H1 (cell line): Measurements from ENCODE around the gene TBC1D9B. TPM values are rescaled to one million over a fixed set of nuclear protein-coding genes. Genes with fewer than 3 reads are reported as not detected.
A peak's percentile ranks its signal among the peaks of the same experiment; 100 is the strongest.

ENCODE experiments used
- CTCF ChIA-PET: fragments of 300-600 bp; sonication (Branson Sonifier 250); formaldehyde crosslinking; loops from one replicate; lab custom pipeline; 2021; ENCODE audit not compliant: partially characterized antibody; lab: Charles Lee
- POLR2A ChIA-PET: fragments of 300-600 bp; sonication (Branson Sonifier 250); formaldehyde crosslinking; loops from one replicate; lab custom pipeline; 2021; ENCODE audit warnings: inconsistent platforms; ENCODE audit not compliant: partially characterized antibody; lab: Charles Lee
- DNase-seq, 2 experiments: peaks; one replicate each; pipeline versions ENCODE4 v3.0.0 to v3.0.0-alpha.2; 2010 to 2022; ENCODE audit warnings: low spot score in 2 of 2, low read depth in 1 of 2, mixed read lengths in 1 of 2
- FAIRE-seq: peaks from 2 replicates; lab custom pipeline; 2011; peaks lifted over from hg19 to GRCh38; lab: Jason Lieb, UNC
- H2AFZ ChIP-seq: 2 replicates; pipeline ENCODE4 v1.8.1; 2012; ENCODE audit warnings: low read length, inconsistent platforms
- H2AK5ac ChIP-seq: 2 replicates; pipeline ENCODE4 v1.6.1; 2013; ENCODE audit warnings: low read depth, low read length
- H2BK120ac ChIP-seq: replicated peaks from 2 replicates; pipeline ENCODE3; 2013; ENCODE audit warnings: low read depth, low read length, inconsistent platforms
- H2BK12ac ChIP-seq: 2 replicates; pipeline ENCODE4 v1.6.1; 2013; ENCODE audit warnings: low read depth, low read length
- H2BK15ac ChIP-seq: 2 replicates; pipeline ENCODE4 v1.6.1; 2013; ENCODE audit warnings: low read length
- H2BK20ac ChIP-seq: 2 replicates; pipeline ENCODE4 v1.6.1; 2013; ENCODE audit warnings: low read length
- H2BK5ac ChIP-seq: 2 replicates; pipeline ENCODE4 v1.6.1; 2013; ENCODE audit warnings: low read depth, low read length
- H3K14ac ChIP-seq: 2 replicates; pipeline ENCODE4 v1.6.1; 2013; ENCODE audit warnings: inconsistent platforms; ENCODE audit not compliant: insufficient read length
- H3K18ac ChIP-seq: 2 replicates; pipeline ENCODE4 v1.6.1; 2013; ENCODE audit warnings: low read length; ENCODE audit errors: extremely low read depth
- H3K23ac ChIP-seq: 2 replicates; pipeline ENCODE4 v1.6.1; 2013; ENCODE audit warnings: inconsistent platforms; ENCODE audit not compliant: insufficient read length
- H3K23me2 ChIP-seq: 2 replicates; pipeline ENCODE4 v1.6.1; 2013; ENCODE audit warnings: low read depth, low read length
- H3K27ac ChIP-seq: 2 replicates; pipeline ENCODE4 v1.6.1; 2011; ENCODE audit warnings: low read depth, low read length, inconsistent platforms
- H3K27me3 ChIP-seq, 4 experiments: replicated peaks in 1 of 4; 1 replicate in 1 of 4; 2 replicates in 3 of 4; pipeline versions ENCODE4 v1.6.1 to v1.8.1; 2011 to 2013; ENCODE audit warnings: low read length in 3 of 4, mild to moderate bottlenecking in 3 of 4, inconsistent platforms in 2 of 4, mixed read lengths in 2 of 4, moderate library complexity in 1 of 4; ENCODE audit not compliant: control insufficient read depth in 3 of 4, insufficient read depth in 3 of 4; ENCODE audit errors: extremely low read depth in 1 of 4
- H3K36me3 ChIP-seq, 4 experiments: 2 replicates each; pipeline versions ENCODE4 v1.6.1 to v1.8.1; 2011 to 2013; ENCODE audit warnings: mild to moderate bottlenecking in 4 of 4, low read length in 3 of 4, moderate library complexity in 2 of 4, control low read depth in 1 of 4, inconsistent platforms in 1 of 4; ENCODE audit not compliant: insufficient read depth in 4 of 4, control insufficient read depth in 2 of 4
- H3K4ac ChIP-seq: replicated peaks from 2 replicates; pipeline ENCODE3; 2013; ENCODE audit warnings: low read length, low read depth, mixed read lengths, inconsistent platforms; ENCODE audit not compliant: insufficient read length
- H3K4me1 ChIP-seq, 4 experiments: replicated peaks in 1 of 4; 1 replicate in 1 of 4; 2 replicates in 3 of 4; pipeline versions ENCODE4 v1.6.1 to v1.8.1; 2011 to 2013; ENCODE audit warnings: low read length in 3 of 4, inconsistent platforms in 2 of 4, mixed read lengths in 1 of 4; ENCODE audit not compliant: insufficient read depth in 4 of 4, control insufficient read depth in 3 of 4
- H3K4me2 ChIP-seq, 2 experiments: 2 replicates each; pipeline versions ENCODE4 v1.6.1 to v1.8.1; 2011 to 2013; ENCODE audit warnings: low read depth in 2 of 2, low read length in 2 of 2, control low read depth in 1 of 2, inconsistent platforms in 1 of 2, mild to moderate bottlenecking in 1 of 2; ENCODE audit not compliant: insufficient read depth in 1 of 2
- H3K4me3 ChIP-seq, 4 experiments: fragments of 200-600, 300-600 bp in 1 of 4; sonication (generic), shearing (Covaris generic), sonication (Bioruptor Twin) in 1 of 4; 2 replicates each; pipeline versions ENCODE4 v1.5.1 to v1.8.1; 2011 to 2016; ENCODE audit warnings: low read length in 4 of 4, low read depth in 3 of 4, control low read depth in 2 of 4, inconsistent platforms in 2 of 4, mild to moderate bottlenecking in 2 of 4, mixed read lengths in 1 of 4, moderate library complexity in 1 of 4; ENCODE audit not compliant: insufficient read depth in 2 of 4; ENCODE audit errors: extremely low read depth in 1 of 4
- H3K56ac ChIP-seq: replicated peaks from 2 replicates; pipeline ENCODE3; 2013; ENCODE audit warnings: low read depth, mild to moderate bottlenecking, mixed read lengths, low read length, inconsistent platforms; ENCODE audit not compliant: insufficient read length
- H3K79me1 ChIP-seq: 2 replicates; pipeline ENCODE4 v1.6.1; 2013; ENCODE audit warnings: low read depth, low read length, control low read depth
- H3K79me2 ChIP-seq, 2 experiments: 2 replicates each; pipeline versions ENCODE4 v1.6.1 to v1.8.1; 2012 to 2013; ENCODE audit warnings: low read length in 2 of 2, mild to moderate bottlenecking in 2 of 2, inconsistent platforms in 1 of 2; ENCODE audit not compliant: insufficient read depth in 2 of 2, control insufficient read depth in 1 of 2
- H3K9ac ChIP-seq, 4 experiments: replicated peaks in 1 of 4; 1 replicate in 1 of 4; 2 replicates in 3 of 4; pipeline versions ENCODE4 v1.6.1 to v1.8.1; 2011 to 2013; ENCODE audit warnings: low read depth in 3 of 4, low read length in 3 of 4, control low read depth in 2 of 4, mild to moderate bottlenecking in 2 of 4, moderate library complexity in 2 of 4, inconsistent platforms in 1 of 4; ENCODE audit errors: extremely low read depth in 1 of 4
- H3K9me3 ChIP-seq, 2 experiments: 2 replicates each; pipeline versions ENCODE4 v1.6.1 to v1.8.1; 2012 to 2013; ENCODE audit warnings: mild to moderate bottlenecking in 2 of 2, moderate library complexity in 2 of 2, control low read depth in 1 of 2, inconsistent platforms in 1 of 2, low read depth in 1 of 2, low read length in 1 of 2, mixed read lengths in 1 of 2; ENCODE audit not compliant: insufficient read depth in 2 of 2
- H4K20me1 ChIP-seq, 2 experiments: replicated peaks in 1 of 2; 2 replicates each; pipeline versions ENCODE3 to v1.8.1; 2011 to 2013; ENCODE audit warnings: inconsistent platforms in 2 of 2, low read length in 2 of 2, mild to moderate bottlenecking in 1 of 2; ENCODE audit not compliant: insufficient read depth in 2 of 2, control insufficient read depth in 1 of 2
- H4K5ac ChIP-seq: 2 replicates; pipeline ENCODE4 v1.6.1; 2013; ENCODE audit warnings: low read length, low read depth, mixed read lengths, inconsistent platforms; ENCODE audit not compliant: insufficient read length
- H4K8ac ChIP-seq: 2 replicates; pipeline ENCODE4 v1.8.0; 2013; ENCODE audit warnings: mild to moderate bottlenecking, moderate library complexity, low read length, inconsistent platforms; ENCODE audit not compliant: insufficient read depth; ENCODE audit errors: extremely low read depth
- H4K91ac ChIP-seq: replicated peaks from 2 replicates; pipeline ENCODE3; 2013; ENCODE audit warnings: low read length, mixed read lengths, inconsistent platforms; ENCODE audit not compliant: insufficient read length
- ZNF274 ChIP-seq: IDR thresholded peaks from 2 replicates; pipeline ENCODE4 v1.7.0; 2012; ENCODE audit warnings: low read length, borderline replicate concordance; ENCODE audit errors: extremely low read depth
- WGBS, 2 experiments: shearing (Covaris generic) in 1 of 2; methylation state at CpG; one replicate each; pipeline versions ENCODE4 v1.1.6 to v1.1.7; 2013 to 2015; ENCODE audit warnings: low lambda C conversion rate in 2 of 2, mixed read lengths in 2 of 2, inconsistent platforms in 1 of 2, low coverage in 1 of 2, missing lambda C conversion rate in 1 of 2; ENCODE audit not compliant: insufficient replicate concordance in 2 of 2, insufficient coverage in 1 of 2, insufficient read length in 1 of 2; ENCODE audit errors: extremely low coverage in 1 of 2, missing lambda C conversion rate in 1 of 2; 5-methylcytosine and 5-hydroxymethylcytosine counted together
- polyA plus RNA-seq, 7 experiments: library from polyadenylated mRNA; depleted of rRNA in 3 of 7; stranded (reverse) in 5 of 7; unstranded in 2 of 7; fragments of >200 nt in 5 of 7; fragments of 200-250 nt in 2 of 7; gene quantifications; 1 replicate in 5 of 7; 2 replicates in 1 of 7; 4 replicates in 1 of 7; pipeline versions ENCODE4 v1.2.1 to v1.2.3, GENCODE V29; 2011 to 2013; ENCODE audit warnings: missing spikeins in 2 of 7, mixed read lengths in 2 of 7
- total RNA-seq: library from RNA; stranded (reverse); fragmentation: NEBNext Ultra II Directional; extraction: Animal tissue kit (Norgen Biotek cat#: 25700); gene quantifications from 2 replicates; pipeline ENCODE4 v1.2.1, GENCODE V29; 2021

TBC1D9B gene
- total and polyA plus RNA-seq, 2 of the 8 experiments (the other 6 are each of a cell fraction or from before 2014, with no cell fraction given) = 33.6 to 57.1 TPM

DNA sequence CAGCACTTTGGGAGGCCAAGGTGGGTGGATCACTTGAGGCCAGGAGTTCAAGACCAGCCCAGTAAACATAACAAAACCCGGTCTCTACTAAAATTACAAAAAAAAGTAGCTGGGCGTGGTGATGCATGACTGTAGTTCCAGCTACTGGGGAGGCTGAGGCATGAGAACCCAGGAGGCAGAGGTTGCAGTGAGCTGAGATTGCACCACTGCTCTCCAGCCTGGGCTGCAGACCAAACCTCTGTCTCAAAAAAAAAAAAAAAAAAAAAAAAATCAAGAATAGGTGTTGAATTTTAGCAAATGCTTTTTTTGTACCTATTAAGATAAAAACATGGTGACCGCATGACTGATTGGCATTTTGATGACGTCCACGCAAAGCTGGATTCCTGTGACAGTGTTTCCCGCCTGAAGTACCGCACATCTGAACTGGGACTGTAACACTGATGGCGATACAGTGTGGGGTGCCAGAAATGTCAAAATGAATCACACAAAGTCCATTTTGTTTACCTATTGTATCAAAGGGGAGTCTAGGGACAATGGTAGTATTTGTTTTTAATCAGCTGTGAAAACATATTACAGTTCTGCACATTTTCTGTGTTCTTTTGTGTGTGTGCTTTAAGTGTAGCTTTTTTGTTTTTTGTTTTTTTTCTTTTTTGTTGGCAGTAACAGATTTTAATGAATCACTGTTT is 23.2 kb upstream of the TBC1D9B start:
- H2BK120ac ChIP-seq = no peak overlapping the region
- H3K4me2 ChIP-seq = no peak overlapping the region
- H2BK15ac ChIP-seq = no peak overlapping the region
- H3K23me2 ChIP-seq = no peaks in the 10 kb centered on the region
- H4K91ac ChIP-seq = no peak overlapping the region
- H2BK12ac ChIP-seq = no peak overlapping the region
- H2AFZ ChIP-seq = no peak overlapping the region
- no peak overlapping the region for H3K27ac ChIP-seq
- POLR2A ChIA-PET = no interaction called here
- WGBS, 2 experiments = 92% methylated on average over 8 of the region's 8 CpGs; no CpG with 5 or more reads in 1 of the 2 experiments
- no peaks in the 10 kb centered on the region for H3K9me3 ChIP-seq
- H3K14ac ChIP-seq = no peak overlapping the region
- no peaks in the 10 kb centered on the region for H3K27me3 ChIP-seq
- H3K4ac ChIP-seq = no peak overlapping the region
- no peaks in the 10 kb centered on the region for H3K79me1 ChIP-seq
- CTCF ChIA-PET = interaction anchor here (1.4 kb wide), 1 partner anchor 11 kb away, joined by 4 read pairs; no protein-coding TSS in a partner anchor
- no peaks in the 10 kb centered on the region for H3K36me3 ChIP-seq
- no peak overlapping the region for H3K4me3 ChIP-seq
- no peak overlapping the region for H2AK5ac ChIP-seq
- no peaks in the 10 kb centered on the region for H4K20me1 ChIP-seq
- no peak overlapping the region for H2BK5ac ChIP-seq
- no peak overlapping the region for H2BK20ac ChIP-seq
- H3K18ac ChIP-seq = no peak overlapping the region
- H3K23ac ChIP-seq = no peak overlapping the region
- no peak overlapping the region for H4K5ac ChIP-seq
- no peaks in the 10 kb centered on the region for H3K79me2 ChIP-seq
- DNase-seq (peak in 1 of 2 experiments; percentile 13), FAIRE-seq (no peak)
- H3K9ac ChIP-seq = no peak overlapping the region
- no peaks in the 10 kb centered on the region for H3K4me1 ChIP-seq
- H4K8ac ChIP-seq = no peak overlapping the region
- H3K56ac ChIP-seq = no peak overlapping the region
- TF ChIP-seq ZNF274 = no peak
